Psoas muscle (tissue), 8 donors: ENCODE measurements around the gene CFAP251. TPM values are rescaled to one million over a fixed set of nuclear protein-coding genes. Genes with fewer than 3 reads are reported as not detected.

Experiments used
- ATAC-seq, 4 donors: fragments of 200-7000 bp; cut with Tn5 transposase; one replicate each; pipeline ENCODE4 v1.9.1; 2020; ENCODE audit warnings: moderate library complexity in 3 of 4, mild to moderate bottlenecking in 2 of 4
- DNase-seq, 2 donors: peaks; one replicate each; pipeline ENCODE4 v3.0.0-alpha.2; 2020
- H3K27ac ChIP-seq: fragments of 200-600 bp; one replicate; pipeline ENCODE4 v1.8.0; 2022
- H3K27me3 ChIP-seq, 3 donors: fragments of 200-600 bp in 1 of 3; one replicate each; pipeline versions ENCODE4 v1.6.1 to v1.8.0; 2013 to 2022; ENCODE audit warnings: low read length in 2 of 3, mild to moderate bottlenecking in 2 of 3, moderate library complexity in 1 of 3; ENCODE audit not compliant: insufficient read depth in 3 of 3
- H3K36me3 ChIP-seq, 2 donors: fragments of 200-600 bp in 1 of 2; one replicate each; pipeline versions ENCODE4 v1.6.1 to v1.8.0; 2013 to 2022; ENCODE audit warnings: low read depth in 1 of 2, mild to moderate bottlenecking in 1 of 2, moderate library complexity in 1 of 2; ENCODE audit not compliant: insufficient read depth in 1 of 2
- H3K4me1 ChIP-seq: fragments of 200-600 bp; one replicate; pipeline ENCODE4 v1.8.0; 2022
- H3K4me3 ChIP-seq: fragments of 200-600 bp; one replicate; pipeline ENCODE4 v1.8.0; 2022; ENCODE audit warnings: mild to moderate bottlenecking
- H3K9me3 ChIP-seq: fragments of 200-600 bp; one replicate; pipeline ENCODE4 v1.8.0; 2022
- CTCF ChIP-seq: fragments of 200-600 bp; IDR thresholded peaks from one replicate; pipeline ENCODE4 v1.8.0; 2022; ENCODE audit warnings: antibody characterized with exemption
- WGBS, 3 donors: extraction: QIAGEN DNeasy Blood & Tissue Kit; methylation state at CpG; one replicate each; pipeline versions ENCODE4 v1.1.6 to v1.1.7; 2013; 5-methylcytosine and 5-hydroxymethylcytosine counted together
- intact Hi-C, 2 donors: fragments of 100-400 bp; cut with DNase I; formaldehyde crosslinking; loops; one replicate each; pipeline versions ENCODE4 v1.11.0 to v1.14.2; 2022
- polyA plus RNA-seq, 3 donors: library from polyadenylated mRNA; stranded (reverse); fragments of 200-250 nt; gene quantifications; one replicate each; pipeline ENCODE4 v1.2.3, GENCODE V29; 2013
- total RNA-seq, 4 donors: library from RNA; stranded (reverse); fragmentation: NEBNext Ultra II Directional in 2 of 4; extraction: Animal tissue kit (Norgen Biotek cat#: 25700) in 2 of 4; gene quantifications; one replicate each; pipeline versions ENCODE4 v1.2.1 to v1.2.4, GENCODE V29; 2021 to 2023
- donor health status: healthy with polysubstance abuse.
- donor health status: DM: no; HTN: no; CAD: no; lungs with moderate emphysema.
- donor health status: Bipolar disorder and iron deficiency.
- donor health status: healthy.
- donor health status: DM: yes; HTN: yes; CAD: no.
- donor health status: DM: no; HTN: no; CAD: no.
- donor health status: DM: no; HTN: no; CAD: no.
- donor health status: DM: yes; HTN: yes; CAD: no.

CFAP251 gene
- total and polyA plus RNA-seq, 7 donors = 0.36 to 0.79 (median 0.64) TPM

- no peak for DNase-seq
- Histone ChIP-seq H3K9me3 (no peaks in the 10 kb centered on the region), H3K27me3 (no peaks in the 10 kb centered on the region), H3K4me1 (peaks cover 6% of the 10 kb centered on the region), H3K36me3 (peaks cover 0 to 19% of the 10 kb centered on the region in 2 donors), H3K27ac (no peak overlapping the region), H3K4me3 (no peak overlapping the region)
- WGBS, 3 donors = 82 to 87% (median 86%) methylated on average over 5 of the region's 5 CpGs
- no peak for TF ChIP-seq CTCF
- intact Hi-C loops = no loop called here
- peak in 3 of 4 donors; percentile 48 to 81 (median 54) for ATAC-seq
Observed at GRCh38 chr12:121966959-121967358, 48.6 kb downstream of the CFAP251 start.

GRCh38 chr12:121968876-121969275 is 50.5 kb downstream of the CFAP251 start:
- Histone ChIP-seq H3K36me3 (peaks cover 0 to 15% of the 10 kb centered on the region in 2 donors), H3K9me3 (no peaks in the 10 kb centered on the region), H3K27me3 (no peaks in the 10 kb centered on the region), H3K27ac (no peak overlapping the region), H3K4me1 (peaks cover 6% of the 10 kb centered on the region), H3K4me3 (no peak overlapping the region)
- intact Hi-C loops = no loop called here
- WGBS, 3 donors = 81 to 90% (median 85%) methylated on average over 10 of the region's 10 CpGs
- ATAC-seq (no peak), DNase-seq (no peak)
- TF ChIP-seq CTCF = no peak

- H3K27me3 ChIP-seq = no peaks in the 10 kb centered on the region
Observed at GRCh38 chr12:121969726-121970125, 51.3 kb downstream of the CFAP251 start.

GRCh38 chr12:121970581-121971300 is 52.3 kb downstream of the CFAP251 start:
- Histone ChIP-seq H3K4me3 (no peak overlapping the region), H3K27me3 (no peaks in the 10 kb centered on the region), H3K9me3 (no peaks in the 10 kb centered on the region), H3K27ac (peak overlapping the region; percentile 30), H3K36me3 (peaks cover 0 to 15% of the 10 kb centered on the region in 2 donors), H3K4me1 (peaks cover 6% of the 10 kb centered on the region)
- TF ChIP-seq CTCF = no peak
- peak; percentile 27 to 59 for DNase-seq
- ATAC-seq = peak; percentile 70 to 88 (median 72)
- WGBS, 3 donors = 60 to 71% (median 64%) methylated on average over 6 of the region's 6 CpGs
- intact Hi-C loops = no loop called here

More at GRCh38 chr12:121969726-121970125, 51.3 kb downstream of the CFAP251 start:
- DNase-seq (no peak), ATAC-seq (no peak)
- TF ChIP-seq CTCF = no peak
- H3K4me1 ChIP-seq = peaks cover 6% of the 10 kb centered on the region
- H3K36me3 ChIP-seq = peaks cover 0 to 15% of the 10 kb centered on the region in 2 donors
- intact Hi-C loops = no loop called here
- H3K4me3 ChIP-seq = no peak overlapping the region
- 67 to 71% (median 71%) methylated on average over 4 of the region's 4 CpGs for WGBS, 3 donors
- no peak overlapping the region for H3K27ac ChIP-seq
- no peaks in the 10 kb centered on the region for H3K9me3 ChIP-seq
